HL-60/S4 treated with retinoic acid at 250 ng/mL for 4 days and 3 days (cell line): ENCODE measurements around the gene ASCC3.

Experiments
- in situ Hi-C: fragments of 300-500 bp; cut with MboI; formaldehyde crosslinking; loops from 2 replicates; pipeline ENCODE4 v1.7.0; 2022; ENCODE audit warnings: low sequenced_read_pairs

ASCC3 gene

GRCh38 chr6:100726666-100727065, 154.5 kb downstream of the ASCC3 start:
- in situ Hi-C loops, result no loop called here

- in situ Hi-C loops, result no loop called here
Observed at GRCh38 chr6:100724696-100725095, 156.4 kb downstream of the ASCC3 start.

GRCh38 chr6:100724222-100724621, 156.9 kb downstream of the ASCC3 start:
- in situ Hi-C loops, result no loop called here

- in situ Hi-C loops, result no loop called here
Observed at GRCh38 chr6:100721256-100721655, 159.9 kb downstream of the ASCC3 start.

- in situ Hi-C loops, result no loop called here
Observed at GRCh38 chr6:100719883-100720682, 161.0 kb downstream of the ASCC3 start.

GRCh38 chr6:100712997-100713396, 168.1 kb downstream of the ASCC3 start:
- in situ Hi-C loops, result no loop called here

- in situ Hi-C loops, result no loop called here
Observed at GRCh38 chr6:100706491-100706890, 174.6 kb downstream of the ASCC3 start.

- in situ Hi-C loops, result no loop called here
Observed at GRCh38 chr6:100704961-100705360, 176.2 kb downstream of the ASCC3 start.

GRCh38 chr6:100701728-100702127, 179.4 kb downstream of the ASCC3 start:
- in situ Hi-C loops, result no loop called here

- in situ Hi-C loops, result no loop called here
Observed at GRCh38 chr6:100700009-100700408, 181.1 kb downstream of the ASCC3 start.

GRCh38 chr6:100695445-100695844, 185.7 kb downstream of the ASCC3 start:
- in situ Hi-C loops, result no loop called here

GRCh38 chr6:100693249-100693927, 187.7 kb downstream of the ASCC3 start:
- in situ Hi-C loops, result no loop called here

GRCh38 chr6:100691972-100692371, 189.2 kb downstream of the ASCC3 start:
- in situ Hi-C loops, result no loop called here

GRCh38 chr6:100686216-100686615, 194.9 kb downstream of the ASCC3 start:
- in situ Hi-C loops, result no loop called here

GRCh38 chr6:100685747-100686146, 195.4 kb downstream of the ASCC3 start:
- in situ Hi-C loops, result no loop called here

- in situ Hi-C loops, result no loop called here
Observed at GRCh38 chr6:100680163-100680562, 201.0 kb downstream of the ASCC3 start.

- in situ Hi-C loops, result no loop called here
Observed at GRCh38 chr6:100678027-100678426, 203.1 kb downstream of the ASCC3 start.

- in situ Hi-C loops, result no loop called here
Observed at GRCh38 chr6:100677240-100677639, 203.9 kb downstream of the ASCC3 start.

GRCh38 chr6:100673641-100674040, 207.5 kb downstream of the ASCC3 start:
- in situ Hi-C loops, result no loop called here

- in situ Hi-C loops, result no loop called here
Observed at GRCh38 chr6:100671740-100672139, 209.4 kb downstream of the ASCC3 start.

GRCh38 chr6:100670056-100670455, 211.1 kb downstream of the ASCC3 start:
- in situ Hi-C loops, result no loop called here

GRCh38 chr6:100665041-100665380, 216.1 kb downstream of the ASCC3 start:
- in situ Hi-C loops, result no loop called here
